Fibroblast of skin of left quadriceps (primary cell): ENCODE results near the gene ZNF14.
"Not testable (repeated sequence)": the region's sequence is repeated elsewhere in the genome, so short reads cannot be mapped to it uniquely, and the experiment has no call there.

Experiments
- DNase-seq, 2 experiments: peaks; one replicate each; pipeline ENCODE4 v3.0.0-alpha.2; 2013; ENCODE audit warnings: low read depth in 2 of 2

The ZNF14 gene

DNA sequence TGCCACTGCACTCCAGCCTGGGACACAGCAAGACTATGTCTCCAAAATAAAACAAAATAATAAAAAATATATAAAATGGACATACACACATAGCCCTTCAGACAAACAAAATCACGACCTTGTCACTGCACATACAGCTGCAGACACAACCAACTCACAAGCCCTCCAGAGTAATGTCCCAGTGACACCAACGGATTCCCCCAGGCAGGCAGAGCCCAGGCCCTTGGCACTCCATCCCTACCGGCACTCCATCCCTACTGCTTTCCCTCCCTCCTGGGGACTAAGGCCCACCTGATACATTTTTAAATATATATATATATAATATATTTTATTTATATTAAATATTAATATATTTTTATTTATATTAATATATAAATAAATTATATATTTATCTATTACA is 45.8 kb downstream of the ZNF14 start:
- no peak for DNase-seq

DNA sequence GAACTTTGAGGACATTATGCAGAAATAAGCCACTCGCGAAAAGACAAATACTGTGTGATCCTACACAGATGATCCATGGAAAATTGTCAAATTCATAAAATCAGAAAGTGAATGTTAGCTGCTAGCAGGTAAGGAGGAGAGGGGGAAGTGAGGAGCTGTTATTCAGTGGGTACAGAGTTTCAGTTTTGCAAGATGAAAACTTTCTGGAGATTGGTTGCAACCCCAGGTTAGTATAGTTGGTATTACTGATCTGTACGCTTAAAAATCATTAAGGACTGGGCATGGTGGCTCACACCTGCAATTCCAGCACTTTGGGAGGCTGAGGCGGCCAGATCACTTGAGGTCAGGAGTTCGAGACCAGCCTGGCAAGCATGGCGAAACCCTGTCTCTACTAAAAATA is 46.3 kb downstream of the ZNF14 start:
- no peak for DNase-seq

DNA sequence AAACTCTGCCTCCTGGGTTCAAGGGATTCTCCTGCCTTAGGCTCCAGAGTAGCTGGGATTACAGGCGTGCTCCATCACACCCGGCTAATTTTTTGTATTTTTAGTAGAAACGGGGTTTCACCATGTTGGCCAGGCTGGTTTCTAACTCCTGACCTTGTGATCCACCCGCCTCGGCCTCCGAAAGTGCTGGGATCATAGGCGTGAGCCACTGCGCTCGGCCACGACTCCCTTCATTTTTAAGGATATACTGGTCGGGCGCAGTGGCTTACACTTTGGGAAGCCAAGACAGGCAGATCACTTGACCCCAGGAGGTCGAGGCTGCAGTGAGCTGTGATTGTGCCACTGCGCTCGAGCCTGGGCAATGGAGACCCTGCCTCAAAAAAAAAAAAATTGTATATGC is 46.8 kb downstream of the ZNF14 start:
- not testable (repeated sequence) for DNase-seq

- DNase-seq: no peak
Measured at GRCh38 chr19:19679176-19680073, 53.5 kb downstream of the ZNF14 start.

GRCh38 chr19:19677579-19677978 is 55.3 kb downstream of the ZNF14 start:
- no peak for DNase-seq

DNA sequence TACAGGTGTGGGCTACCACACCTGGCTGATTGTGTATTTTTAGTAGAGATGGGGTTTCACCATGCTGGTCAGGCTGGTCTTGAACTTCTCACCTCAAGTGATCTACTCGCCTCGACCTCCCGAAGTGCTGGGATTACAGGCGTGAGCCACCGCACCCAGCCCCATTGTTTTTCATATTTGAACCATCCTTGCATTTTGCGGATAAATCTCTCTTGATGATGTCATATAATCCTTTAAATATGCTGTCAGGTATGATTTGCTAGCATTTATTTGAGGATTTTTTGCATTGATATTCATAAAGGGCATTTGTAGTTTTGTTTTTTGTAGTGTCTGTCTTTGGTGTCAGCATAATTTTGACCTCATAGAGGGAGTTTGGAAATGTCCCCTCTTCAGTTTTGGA is 58.6 kb downstream of the ZNF14 start:
- no peak for DNase-seq

- no peak for DNase-seq
Measured at GRCh38 chr19:19672816-19673215, 60.1 kb downstream of the ZNF14 start.

- DNase-seq: no peak
Measured at GRCh38 chr19:19670070-19670551, 62.8 kb downstream of the ZNF14 start.

- peak; percentile 67 to 68 for DNase-seq
Measured at GRCh38 chr19:19668230-19669012, 64.5 kb downstream of the ZNF14 start, which contains the start of gene ZNF101. TSS of gene ZNF101 (plus strand) at chr19:19668839. CDS start at chr19:19668964, 125 bp downstream.

DNA sequence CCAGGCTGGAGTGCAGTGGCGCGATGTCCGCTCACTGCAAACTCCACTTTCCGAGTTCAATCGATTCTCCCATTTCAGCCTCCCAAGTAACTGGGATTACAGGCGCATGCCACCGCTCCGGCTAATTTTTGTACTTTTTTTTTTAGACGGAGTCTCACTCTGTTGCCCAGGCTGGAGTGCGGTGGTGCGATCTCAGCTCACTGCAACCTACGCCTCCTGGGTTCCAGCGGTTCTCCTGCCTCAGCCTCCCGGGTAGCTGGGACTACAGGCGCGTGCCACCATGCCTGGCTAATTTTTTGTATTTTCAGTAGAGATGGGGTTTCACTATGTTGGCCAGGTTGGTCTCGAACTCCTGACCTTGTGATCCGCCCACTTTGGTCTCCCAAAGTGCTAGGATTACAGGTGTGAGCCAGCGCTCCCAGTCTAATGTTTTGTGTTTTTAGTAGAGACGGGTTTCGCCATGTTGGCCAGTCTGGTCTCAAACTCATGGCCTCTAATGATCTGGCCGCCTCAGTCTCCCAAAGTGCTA is 67.4 kb downstream of the ZNF14 start:
- not testable (repeated sequence) for DNase-seq

- DNase-seq: peak; percentile 95 to 96
Measured at GRCh38 chr19:19663256-19664120, 69.4 kb downstream of the ZNF14 start, which contains the start of gene ATP13A1. TSS of gene ATP13A1 (minus strand) at chr19:19663676. CDS start at chr19:19663666, 10 bp downstream.

DNA sequence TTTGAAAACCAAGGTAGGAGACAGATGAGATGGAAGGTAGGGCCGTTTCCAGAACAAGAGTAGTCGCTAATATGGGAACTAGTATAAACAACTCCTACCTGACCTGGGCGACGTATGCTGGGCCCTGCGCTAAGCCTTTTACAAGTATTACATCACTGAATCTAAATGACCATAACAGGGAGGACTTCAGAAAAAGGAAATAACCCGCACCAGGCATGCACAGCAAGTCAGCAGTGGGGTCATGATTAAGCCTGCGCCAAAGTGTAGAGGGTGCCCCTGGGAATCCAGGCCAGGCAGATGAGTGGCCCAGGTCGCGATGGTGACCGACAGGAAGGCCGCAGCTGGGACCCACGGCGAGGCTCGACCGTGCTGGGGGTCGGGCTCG is 70.0 kb downstream of the ZNF14 start:
- DNase-seq: no peak

DNA sequence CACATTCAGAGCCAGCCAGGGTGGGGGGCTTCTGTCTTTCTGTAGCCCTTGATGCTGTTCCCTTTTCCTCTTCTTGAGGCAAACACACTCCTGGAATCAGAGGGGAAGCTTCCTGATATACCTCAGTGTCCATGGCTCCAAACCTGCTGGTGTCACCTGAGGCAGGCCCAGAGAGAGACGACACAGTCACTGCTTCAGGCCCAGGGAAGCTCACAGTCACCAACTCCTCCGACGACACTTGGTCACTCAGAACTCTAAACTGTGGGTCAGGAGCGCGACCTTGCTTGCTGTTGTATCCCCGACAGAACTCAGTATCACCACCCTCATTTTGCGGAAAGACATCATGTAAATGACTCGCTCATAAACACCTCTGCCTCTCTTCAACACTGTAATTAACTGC is 70.6 kb downstream of the ZNF14 start:
- DNase-seq: no peak

- no peak for DNase-seq
Measured at GRCh38 chr19:19661675-19662251, 71.1 kb downstream of the ZNF14 start.

GRCh38 chr19:19661141-19661674 is 71.7 kb downstream of the ZNF14 start:
- no peak for DNase-seq
